PC-3 (cell line): ENCODE measurements around the gene DRD3.

Experiments
- CTCF ChIP-seq: fragments of 300-600 bp; sonication (generic); conservative IDR thresholded peaks from 2 replicates; pipeline ENCODE4 v1.5.1; 2017; ENCODE audit warnings: antibody characterized with exemption, low read depth, mild to moderate bottlenecking, low read length
- EZH2 ChIP-seq: fragments of 300-600 bp; sonication (generic); IDR thresholded peaks from one replicate; pipeline ENCODE4 v1.6.1; 2017; ENCODE audit warnings: antibody characterized with exemption, mild to moderate bottlenecking, low read length; ENCODE audit not compliant: unreplicated experiment

- TF ChIP-seq CTCF (no peak), EZH2 (no peak)
Measured at GRCh38 chr3:114178770-114179368, at the start of gene DRD3.
